Stimulated activated CD8-positive, alpha-beta memory T cell treated with anti-CD3 and anti-CD28 coated beads, Interleukin-7, amount 100 ng/mL, for 24 hours (primary cell): ENCODE data around the gene SUOX.
"Not testable (repeated sequence)": the region's sequence is repeated elsewhere in the genome, so short reads cannot be mapped to it uniquely, and the experiment has no call there.

ENCODE experiments used
- DNase-seq: peaks from one replicate; pipeline ENCODE4 v3.0.0-alpha.2; 2020; ENCODE audit warnings: low read depth

SUOX gene

DNA sequence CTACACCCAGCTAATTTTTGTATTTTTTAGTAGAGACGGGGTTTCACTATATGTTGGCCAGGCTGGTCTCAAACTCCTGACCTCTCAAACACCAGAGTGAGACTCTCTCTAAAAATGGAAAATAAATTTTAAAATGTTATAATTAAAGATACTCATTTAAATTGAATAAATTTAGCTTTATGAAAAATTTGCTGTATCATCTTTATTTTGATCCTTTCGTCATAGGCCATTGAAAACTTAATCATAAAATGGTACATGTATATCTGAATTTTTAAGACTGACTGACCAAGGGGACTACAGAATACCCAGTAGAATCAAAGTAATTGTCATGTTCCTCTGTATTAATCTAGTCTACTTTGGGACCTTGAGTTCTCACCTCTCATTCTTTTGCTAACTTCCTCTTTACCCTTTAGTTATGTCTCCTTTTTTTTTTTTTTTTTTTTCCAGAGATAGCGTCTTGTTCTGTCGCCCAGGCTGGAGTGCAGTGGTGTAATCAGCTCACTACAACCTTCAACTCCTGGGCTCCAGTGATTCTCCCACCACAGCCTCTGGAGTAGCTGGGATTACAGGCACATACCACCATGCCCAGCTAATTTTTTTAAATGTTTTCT, 13.7 kb upstream of the SUOX start:
- no peak for DNase-seq

- no peak for DNase-seq
Measured at GRCh38 chr12:55984861-55985260, 12.2 kb upstream of the SUOX start.

DNA sequence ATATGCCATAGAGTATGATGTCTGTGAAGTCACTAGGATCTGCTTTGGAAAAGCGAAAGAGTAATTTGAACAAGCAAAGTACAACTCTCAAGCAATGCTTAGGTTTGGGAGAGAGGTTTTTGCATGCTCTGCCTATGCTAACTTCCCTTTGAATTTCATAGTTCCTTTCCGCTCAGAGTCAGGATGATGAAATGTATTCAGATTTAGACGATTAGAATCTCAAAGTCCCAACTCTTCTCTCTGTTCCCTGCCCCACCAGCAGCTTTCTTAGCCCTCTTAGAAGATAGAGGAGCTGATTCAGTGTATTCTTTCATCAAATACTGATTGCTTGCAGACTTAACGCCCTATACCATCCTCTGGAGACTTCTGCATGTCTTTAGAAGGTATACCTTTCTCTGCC, 11.7 kb upstream of the SUOX start:
- DNase-seq: no peak

DNA sequence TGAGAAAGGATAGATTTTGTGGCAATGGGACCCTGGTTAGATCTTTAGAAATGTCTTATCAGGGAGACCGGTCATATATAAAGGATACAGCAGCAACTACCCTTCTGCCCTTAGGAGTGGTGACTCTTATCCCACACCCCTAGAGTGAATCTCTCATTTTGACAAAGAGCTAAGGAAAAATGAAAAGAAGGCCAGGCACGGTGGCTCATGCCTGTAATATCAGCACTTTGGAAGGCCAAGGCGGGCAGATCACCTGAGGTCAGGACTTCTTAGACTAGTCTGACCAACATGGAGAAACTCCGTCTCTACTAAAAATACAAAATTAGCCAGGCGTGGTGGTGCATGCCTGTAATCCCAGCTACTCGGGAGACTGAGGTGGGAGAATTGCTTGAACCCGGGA, 11.1 kb upstream of the SUOX start:
- not testable (repeated sequence) for DNase-seq

- no peak for DNase-seq
Measured at GRCh38 chr12:55991110-55991509, 6.0 kb upstream of the SUOX start.

DNA sequence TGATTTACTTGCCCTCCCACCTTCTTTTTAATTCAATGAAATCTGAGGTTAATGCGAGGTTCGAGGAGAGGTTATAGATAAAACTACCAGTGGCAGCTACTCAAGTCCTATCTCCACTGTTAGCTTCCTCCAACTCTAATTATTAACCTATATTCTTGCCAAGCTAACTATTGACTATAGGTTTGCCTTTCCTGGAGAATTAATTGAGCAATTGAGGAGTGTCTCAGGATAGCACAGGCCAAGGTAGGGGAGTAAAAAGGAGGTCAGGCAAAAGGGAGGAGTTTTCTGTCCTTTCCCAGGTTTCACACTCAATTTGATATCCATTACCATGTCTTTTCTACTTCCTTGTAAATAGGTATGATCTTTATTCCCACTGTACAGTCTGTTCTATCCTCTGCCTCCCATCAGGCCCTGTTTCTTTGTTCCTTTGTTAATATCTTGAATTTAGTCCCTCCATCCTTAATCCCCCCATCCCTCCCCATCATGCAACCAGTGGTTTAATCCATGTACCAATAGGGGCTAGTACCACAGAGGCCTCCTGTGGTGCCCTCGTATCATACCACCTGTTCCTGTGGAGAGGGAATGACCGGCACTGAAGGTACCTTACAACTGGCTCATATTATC, 3.7 kb upstream of the SUOX start:
- no peak for DNase-seq

- no peak for DNase-seq
Measured at GRCh38 chr12:55995366-55995765, 1.7 kb upstream of the SUOX start.

GRCh38 chr12:55996201-55996714, 818 bp upstream of the SUOX start:
- no peak for DNase-seq

DNA sequence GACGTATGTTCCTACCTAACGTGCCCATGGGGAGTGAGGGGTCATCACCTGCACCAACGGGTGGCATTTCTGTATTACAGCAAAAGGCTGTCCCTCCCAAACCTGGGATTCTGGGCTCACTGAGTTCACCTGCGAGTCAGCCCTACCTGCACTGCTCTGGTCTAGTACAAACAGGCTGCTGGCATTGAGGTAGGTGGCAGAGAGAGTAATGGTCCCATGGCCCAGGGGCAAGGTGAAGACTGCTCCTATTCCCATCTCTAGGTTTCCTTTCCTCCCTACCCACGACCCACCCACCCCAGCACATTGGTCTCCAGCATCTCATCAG, 421 bp downstream of the SUOX start:
- DNase-seq: no peak

GRCh38 chr12:55999522-55999921, 2.4 kb downstream of the SUOX start:
- DNase-seq: not testable (repeated sequence)

DNA sequence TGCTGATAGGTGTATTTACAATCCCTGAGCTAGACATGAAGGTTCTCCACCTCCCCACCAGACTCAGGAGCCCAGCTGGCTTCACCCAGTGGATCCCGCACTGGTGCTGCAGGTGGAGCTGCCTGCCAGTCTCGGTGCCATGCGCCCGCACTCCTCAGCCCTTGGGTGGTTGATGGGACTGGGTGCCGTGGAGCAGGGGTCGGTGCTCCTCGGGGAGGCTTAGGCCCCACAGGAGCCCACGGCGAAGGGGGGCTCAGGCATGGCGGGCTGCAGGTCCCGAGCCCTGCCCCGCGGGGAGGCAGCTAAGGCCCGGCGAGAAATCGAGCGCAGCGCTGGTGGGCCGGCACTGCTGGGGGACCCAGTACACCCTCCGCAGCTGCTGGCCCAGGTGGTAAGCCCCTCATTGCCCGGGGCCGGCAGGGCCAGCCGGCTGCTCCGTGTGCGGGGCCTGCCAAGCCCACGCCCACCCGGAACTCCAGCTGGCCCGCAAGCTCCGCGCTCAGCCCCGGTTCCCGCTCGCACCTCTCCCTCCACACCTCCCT, 3.0 kb downstream of the SUOX start:
- DNase-seq: not testable (repeated sequence)

DNA sequence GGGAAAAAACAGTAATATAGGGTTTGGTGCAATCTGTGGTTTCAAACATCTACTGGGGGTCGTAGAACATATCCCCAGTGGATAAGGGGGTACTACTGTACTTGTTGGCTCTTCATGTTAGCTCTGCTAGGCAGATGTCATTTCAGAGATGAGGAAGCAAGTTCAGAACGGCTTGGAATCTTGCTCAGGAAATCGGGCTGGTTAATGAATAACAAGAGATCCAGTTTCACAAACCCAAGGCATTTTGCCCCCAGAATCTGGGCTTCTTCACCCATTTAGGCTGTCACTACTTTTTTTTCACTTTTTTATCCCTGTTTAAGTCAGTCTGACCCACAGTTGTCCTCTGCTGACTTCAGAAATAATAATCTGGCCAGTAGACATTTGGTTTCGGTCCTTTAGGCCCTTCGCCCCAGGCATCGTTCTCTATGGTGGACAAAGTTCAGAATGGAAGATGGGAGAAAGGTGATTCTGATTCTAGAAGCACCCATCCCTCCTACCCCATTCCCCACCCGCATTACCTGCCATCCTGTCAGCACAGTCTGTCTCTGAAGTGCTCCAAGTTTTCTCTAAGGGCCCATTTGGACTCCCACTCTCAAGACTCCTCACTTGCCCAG, 4.5 kb downstream of the SUOX start:
- no peak for DNase-seq

GRCh38 chr12:56003376-56003775, 6.3 kb downstream of the SUOX start:
- DNase-seq: not testable (repeated sequence)

- no peak for DNase-seq
Measured at GRCh38 chr12:56004211-56004610, 7.1 kb downstream of the SUOX start.

GRCh38 chr12:56007564-56008559, 10.8 kb downstream of the SUOX start:
- DNase-seq: no peak

DNA sequence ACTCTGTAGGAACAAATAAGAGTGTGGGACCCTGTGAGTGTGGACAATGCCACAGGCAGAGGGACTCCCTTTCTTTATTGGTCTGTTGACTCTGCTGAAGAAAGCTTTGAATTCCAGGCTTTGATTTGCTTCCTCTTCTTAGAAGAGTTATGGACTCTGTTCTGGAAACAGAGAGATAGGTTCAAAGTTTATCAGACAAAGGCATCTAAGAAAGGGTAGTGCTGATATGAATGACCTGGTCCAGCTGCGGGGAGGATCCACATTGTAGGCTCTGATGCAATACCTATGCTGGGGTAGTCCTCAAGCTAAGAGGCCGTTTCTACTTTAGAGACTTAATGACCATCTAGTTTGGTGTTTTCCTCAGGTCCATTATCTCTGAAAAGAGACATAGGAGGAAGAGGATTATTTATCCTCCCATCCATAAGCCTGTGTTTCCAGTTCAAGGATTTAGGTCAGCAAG, 13.1 kb downstream of the SUOX start:
- no peak for DNase-seq

DNA sequence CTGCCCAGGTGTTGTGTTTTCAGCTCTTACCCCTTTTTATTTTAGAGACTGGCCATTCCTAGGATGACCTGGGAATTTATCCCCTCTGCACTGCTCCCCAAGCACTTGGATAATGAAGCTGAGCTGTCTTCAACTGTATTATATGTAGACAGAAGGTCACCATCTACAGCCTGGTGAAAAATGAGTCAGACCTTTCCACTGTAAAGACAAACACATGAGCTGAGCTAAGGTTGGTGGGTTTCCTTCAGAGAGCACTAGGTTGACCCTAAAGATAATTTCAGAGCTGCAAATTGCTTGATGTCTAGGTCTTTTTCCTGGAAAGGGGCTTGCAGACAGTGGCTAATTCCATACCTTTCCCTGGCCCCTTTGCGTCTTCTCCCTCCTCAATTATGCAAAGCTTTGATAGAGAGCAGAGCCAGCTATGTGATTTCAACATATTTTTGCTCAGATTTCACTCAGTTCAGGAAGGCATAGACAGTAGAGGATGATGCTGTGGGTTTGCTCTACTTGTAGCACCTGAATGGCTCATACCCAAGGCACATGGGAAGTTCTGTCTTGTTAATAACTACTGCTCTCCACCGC, 14.5 kb downstream of the SUOX start:
- no peak for DNase-seq

DNA sequence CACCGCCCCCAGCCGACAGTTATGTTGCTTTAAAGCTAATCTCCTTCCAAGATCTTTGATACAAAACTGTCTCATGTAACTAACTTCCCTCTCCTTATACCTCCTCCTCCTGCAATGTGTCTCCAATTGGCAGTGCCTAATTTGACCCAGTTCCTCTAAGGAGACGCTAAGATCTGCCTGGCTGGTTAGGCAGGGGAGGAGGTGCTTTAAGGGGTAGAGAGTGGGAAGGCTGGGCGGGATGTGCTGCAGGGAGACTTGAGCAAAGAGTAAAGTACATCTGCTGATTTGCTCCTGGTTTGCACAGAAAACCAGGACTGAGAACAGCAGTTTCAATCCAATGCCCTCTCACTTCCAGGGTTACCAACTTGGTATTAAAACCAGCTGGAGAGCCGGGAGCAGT, 16.4 kb downstream of the SUOX start:
- no peak for DNase-seq

GRCh38 chr12:56014205-56014604, 17.1 kb downstream of the SUOX start:
- no peak for DNase-seq

- no peak for DNase-seq
Measured at GRCh38 chr12:56017181-56017580, 20.1 kb downstream of the SUOX start.

- no peak for DNase-seq
Measured at GRCh38 chr12:56018356-56018755, 21.3 kb downstream of the SUOX start.
